Stimulated activated CD8-positive, alpha-beta memory T cell treated with anti-CD3 and anti-CD28 coated beads, Interleukin-15, amount 100 ng/mL, for 1 hour (primary cell): ENCODE measurements around the gene COMMD3.
"Not testable (repeated sequence)": the region's sequence is repeated elsewhere in the genome, so short reads cannot be mapped to it uniquely, and the experiment has no call there.

ENCODE experiments used
- DNase-seq: peaks from one replicate; pipeline ENCODE4 v3.0.0-alpha.2; 2020; ENCODE audit warnings: low read depth

Gene COMMD3

DNA sequence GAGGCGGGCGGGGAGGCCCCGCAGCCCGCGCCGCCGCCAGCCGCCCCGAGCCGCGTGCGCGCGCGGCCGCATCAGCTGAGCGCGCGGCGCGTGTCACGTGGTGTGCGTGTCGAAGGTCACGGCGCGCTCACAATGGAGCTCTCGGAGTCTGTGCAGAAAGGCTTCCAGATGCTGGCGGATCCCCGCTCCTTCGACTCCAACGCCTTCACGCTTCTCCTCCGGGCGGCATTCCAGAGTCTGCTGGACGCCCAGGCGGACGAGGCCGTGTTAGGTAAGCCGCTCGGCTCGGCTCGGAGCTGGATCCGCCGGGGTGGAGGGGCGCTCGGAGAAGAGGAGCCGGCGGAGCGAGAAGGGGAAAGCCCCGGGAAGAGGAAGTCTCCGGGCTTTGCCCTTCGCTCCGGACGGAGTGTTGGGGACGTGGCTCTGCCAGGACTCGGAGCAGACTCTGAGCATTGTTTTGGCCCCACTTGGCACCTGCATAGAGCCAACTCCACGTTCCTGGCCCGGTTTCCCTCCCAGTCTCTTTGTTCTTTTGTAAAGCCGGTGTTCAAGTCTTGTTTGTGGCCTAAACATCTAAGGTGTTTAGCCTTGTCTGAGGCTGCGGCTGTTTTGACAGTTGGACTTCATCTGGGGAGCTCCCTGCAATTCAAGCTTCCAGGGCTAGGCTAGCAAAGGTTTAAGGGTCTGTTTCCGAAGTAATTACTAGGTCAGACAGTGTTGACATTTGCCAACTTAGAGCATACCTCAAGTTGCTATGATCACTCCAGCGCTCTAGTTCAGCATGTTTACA, at the start of gene COMMD3:
Gene COMMD3, plus strand, starts transcription at position 103 of the 790 bp plus-strand sequence. Its CDS starts 30 bp downstream, at position 133.
- peak; percentile 56 for DNase-seq

DNA sequence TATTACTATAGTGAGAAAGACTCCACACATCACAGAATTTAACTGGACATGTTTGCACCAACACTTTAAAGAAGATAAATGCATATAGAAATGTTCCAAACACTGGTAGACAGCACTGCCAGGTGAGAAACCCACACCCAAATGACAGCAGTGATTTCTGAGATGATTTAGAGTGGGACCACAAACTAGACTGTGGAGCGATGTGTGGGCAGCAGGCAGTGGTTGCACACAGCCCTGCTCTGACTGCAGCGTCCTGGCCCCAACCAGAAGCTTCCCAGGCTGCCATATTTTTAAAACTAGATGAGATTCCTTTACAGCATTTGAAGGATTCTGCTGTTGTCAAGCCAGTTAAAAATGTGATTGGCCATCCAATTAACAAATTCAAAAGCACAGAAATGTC, 47.7 kb upstream of the COMMD3 start:
- DNase-seq = no peak

DNA sequence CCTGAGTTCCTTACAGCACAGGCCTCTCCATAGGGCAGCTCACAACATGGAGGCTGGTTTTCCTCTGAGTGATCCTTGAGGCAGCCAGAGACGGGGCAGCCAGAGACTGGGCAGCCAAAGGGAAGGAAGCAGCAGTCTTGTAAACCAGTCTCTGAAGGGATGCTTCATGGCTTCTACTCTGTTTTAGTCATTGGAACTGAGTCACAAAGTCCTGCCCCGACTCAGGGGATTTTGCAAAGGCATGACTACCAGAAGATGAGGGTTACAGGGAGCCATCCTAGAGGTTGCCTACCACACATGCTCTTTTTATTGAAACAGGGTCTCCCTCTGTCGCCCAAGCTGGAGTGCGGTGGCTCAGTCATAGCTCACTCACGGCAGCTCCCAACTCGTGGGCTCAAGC, 44.4 kb upstream of the COMMD3 start:
- DNase-seq = no peak

DNA sequence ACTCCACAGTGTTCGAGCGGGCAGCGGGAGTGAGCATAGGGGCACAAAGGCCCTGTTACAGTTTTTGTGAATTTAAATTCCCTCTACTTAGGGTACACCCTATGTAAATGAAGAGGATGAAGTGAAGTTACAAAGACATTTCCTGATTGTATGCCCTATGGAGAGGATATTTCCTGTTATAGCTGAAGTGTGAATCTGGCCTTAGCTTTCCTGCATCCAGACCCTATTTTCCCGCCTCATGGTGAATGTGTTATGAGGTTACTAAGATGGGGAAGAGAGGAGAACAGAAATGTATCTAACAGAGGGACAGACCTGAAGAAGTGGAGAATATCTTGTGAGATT, 37.8 kb upstream of the COMMD3 start:
- no peak for DNase-seq

DNA sequence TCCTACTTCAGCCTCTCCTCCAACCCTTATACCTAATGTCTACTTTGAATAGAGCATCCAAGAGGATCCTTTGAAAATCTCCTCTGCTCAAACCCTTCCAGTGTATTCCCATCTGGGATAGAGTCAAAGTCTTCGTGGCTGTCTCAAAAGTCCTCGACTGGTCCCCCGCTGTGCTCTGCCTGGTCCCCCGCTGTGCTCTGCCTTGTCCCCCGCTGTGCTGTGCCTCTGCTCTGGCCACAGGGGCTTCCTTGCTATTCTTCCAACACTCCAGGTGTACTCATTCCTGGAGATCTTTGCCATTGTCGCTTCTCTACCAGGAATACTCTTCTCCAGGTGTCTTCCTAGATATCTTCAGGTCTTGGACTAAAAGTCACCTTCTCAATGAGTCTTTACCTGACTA, 36.1 kb upstream of the COMMD3 start:
- no peak for DNase-seq

DNA sequence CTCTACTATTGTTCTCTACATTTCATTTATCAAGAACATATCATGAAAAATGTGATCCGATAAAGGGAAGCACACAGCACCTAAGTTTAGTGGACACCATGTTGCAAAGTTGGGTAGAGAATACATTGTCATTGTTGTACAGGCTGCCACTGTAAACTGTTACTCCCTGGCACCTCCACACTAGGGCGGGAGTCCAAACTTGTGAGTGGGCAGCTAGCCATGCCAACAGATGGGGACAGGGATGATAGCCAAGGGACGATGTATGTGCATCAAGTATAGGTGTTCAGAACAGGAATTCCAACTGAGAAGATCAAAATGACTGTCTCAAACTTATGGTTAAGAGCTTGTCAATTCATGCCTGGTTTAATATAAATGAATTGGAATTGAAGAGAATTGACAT, 31.1 kb upstream of the COMMD3 start:
- no peak for DNase-seq

- DNase-seq = no peak
Measured at GRCh38 chr10:22293747-22294404, 22.3 kb upstream of the COMMD3 start.

GRCh38 chr10:22294694-22295093, 21.5 kb upstream of the COMMD3 start:
- DNase-seq = no peak

GRCh38 chr10:22301193-22301592, 15.0 kb upstream of the COMMD3 start:
- DNase-seq = no peak

- no peak for DNase-seq
Measured at GRCh38 chr10:22303461-22303860, 12.7 kb upstream of the COMMD3 start.

DNA sequence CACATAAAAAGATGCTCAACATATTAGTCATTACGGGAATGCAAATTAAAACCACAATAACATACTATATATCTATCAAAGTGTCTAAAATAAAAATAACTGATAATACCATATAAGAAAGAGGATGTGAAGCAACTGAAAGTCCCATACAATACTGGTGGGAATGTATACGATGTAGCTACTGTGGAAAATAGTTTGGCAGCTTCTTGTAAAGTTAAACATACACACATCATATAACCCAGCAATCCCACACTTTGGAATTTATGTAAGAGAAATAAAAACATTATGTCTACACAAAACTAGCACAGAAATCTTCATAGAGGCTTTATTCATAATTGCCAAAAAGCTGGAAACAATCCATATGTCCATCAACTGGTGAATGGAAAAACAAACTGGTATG, 10.5 kb upstream of the COMMD3 start:
- DNase-seq = no peak

- DNase-seq = no peak
Measured at GRCh38 chr10:22308390-22308789, 7.8 kb upstream of the COMMD3 start.

DNA sequence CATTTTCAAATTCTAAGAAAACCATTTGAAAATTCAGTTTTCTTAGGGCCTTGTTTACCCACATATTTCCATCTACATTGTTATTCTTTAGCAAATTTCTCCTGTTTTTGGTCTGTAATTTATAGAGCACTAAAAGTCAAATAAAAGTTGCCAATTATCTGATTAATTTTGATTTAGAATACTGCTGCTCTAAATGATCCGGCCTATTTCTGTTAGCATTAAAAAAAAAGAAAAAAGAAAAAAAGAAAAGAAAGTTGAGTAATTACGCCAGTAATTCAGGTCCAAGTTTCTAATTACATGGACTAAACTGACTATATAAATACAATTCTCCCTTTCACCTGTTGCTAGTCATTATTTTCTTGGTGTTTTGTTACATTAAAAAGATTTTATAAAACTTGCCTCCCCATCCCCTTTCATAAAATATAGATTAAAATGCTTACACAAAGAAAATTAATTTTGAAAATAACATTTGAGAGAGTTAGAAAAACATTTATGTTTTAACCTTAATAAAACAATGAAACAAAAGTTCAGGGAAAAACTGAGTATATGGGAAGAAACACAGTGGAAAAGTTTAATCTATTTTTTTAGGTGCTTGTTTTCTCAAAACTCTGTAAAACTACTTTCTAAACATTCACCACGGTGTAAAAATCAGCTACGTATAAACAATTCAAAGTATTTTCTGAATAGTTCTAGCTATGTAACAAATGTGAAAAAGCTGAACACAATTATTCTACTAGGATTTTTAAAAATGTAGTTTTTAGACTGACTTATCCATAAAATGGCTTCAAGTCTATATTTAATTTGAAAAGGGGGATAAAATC, 6.8 kb upstream of the COMMD3 start:
- no peak for DNase-seq

- not testable (repeated sequence) for DNase-seq
Measured at GRCh38 chr10:22310012-22310411, 6.2 kb upstream of the COMMD3 start.

GRCh38 chr10:22310928-22311327, 5.3 kb upstream of the COMMD3 start:
- no peak for DNase-seq

DNA sequence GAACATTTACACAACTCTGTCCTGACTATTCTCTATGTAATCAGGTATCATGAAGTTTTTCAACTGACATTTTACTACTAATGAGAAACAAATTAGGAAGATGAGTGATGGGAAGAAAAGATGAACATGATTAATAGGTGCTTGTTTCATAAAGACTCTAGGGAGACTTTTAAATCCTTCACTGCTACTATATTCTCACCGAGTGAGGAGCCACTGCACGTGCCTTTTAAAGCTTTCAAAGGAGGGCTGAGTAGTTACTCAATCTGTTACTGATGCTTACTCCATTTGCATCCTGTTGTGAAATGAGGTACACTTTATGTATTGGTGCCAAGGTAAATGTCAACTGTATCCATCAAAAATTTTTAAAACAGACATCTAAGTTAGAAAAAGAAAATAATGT, 1.3 kb upstream of the COMMD3 start:
- no peak for DNase-seq

DNA sequence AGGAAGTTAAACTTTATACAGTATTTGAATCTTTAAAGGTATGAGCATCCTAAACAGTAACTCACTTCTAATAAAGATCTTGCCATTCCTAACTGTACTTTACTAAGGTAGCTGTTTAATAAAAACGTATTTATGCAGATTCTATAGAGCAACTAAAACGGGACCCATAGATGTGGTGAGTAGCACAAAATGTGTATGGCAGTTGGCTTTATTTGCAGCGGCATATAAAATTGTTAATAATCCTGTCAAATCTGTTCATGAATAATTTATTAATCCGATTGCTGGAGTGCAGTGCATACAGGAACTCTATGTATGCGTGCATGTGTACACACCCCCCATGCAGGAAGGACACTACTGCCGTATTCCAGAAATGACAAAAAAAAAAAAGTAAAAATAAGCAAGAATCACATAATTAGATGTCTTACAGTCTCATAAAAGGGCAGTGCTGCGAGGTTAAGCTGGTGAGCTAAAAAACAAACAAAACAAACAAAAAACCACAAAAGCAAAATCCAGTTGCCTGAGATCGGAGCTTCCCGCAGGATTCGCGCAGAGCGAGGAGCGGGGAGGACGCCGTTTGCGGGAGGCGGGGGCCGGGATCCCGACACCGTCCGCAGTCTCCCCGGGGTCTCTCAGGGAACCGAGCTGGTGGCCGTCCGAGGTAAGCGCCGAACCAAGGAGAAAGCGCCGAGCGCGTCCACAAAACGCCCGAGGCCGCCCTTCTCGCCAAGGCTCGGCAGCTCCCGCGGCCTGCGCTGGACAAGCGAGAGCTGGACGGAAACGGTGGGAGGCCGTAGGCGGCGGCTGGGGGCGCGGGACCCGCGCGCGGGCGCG, 518 bp upstream of the COMMD3 start:
- DNase-seq = no peak

GRCh38 chr10:22317076-22317370, 835 bp downstream of the COMMD3 start:
- DNase-seq = no peak

DNA sequence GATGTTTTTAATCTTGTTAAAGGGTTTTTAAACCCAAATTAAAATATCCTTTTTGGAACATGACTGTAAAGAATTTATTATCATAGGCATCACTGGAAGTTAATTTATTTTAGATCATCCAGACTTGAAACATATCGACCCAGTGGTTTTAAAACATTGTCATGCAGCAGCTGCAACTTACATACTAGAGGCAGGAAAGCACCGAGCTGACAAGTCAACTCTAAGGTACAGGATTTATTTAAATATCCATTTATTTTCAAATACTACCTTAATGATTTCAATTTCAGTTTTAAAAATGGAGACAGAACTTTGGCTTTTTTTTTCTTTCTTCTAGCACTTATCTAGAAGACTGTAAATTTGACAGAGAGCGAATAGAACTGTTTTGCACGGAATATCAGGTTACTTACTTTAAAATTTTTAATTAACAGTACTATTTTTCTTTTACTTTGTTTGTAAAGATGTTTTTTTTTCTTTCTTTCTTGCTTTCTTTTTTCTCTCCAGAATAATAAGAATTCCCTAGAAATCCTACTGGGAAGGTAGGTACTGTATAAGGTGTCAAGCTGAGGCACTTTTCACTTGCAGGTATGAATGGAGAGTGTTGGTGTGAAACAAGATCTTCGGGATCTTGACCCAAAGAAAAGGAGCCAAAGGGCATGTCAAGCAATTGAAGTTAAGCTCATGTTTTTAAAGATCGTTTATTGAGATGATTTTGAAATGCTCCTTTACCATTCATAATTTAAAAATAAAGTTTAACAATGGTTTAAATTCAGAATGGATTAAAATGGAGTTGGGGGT, 1.8 kb downstream of the COMMD3 start:
- DNase-seq = no peak

- no peak for DNase-seq
Measured at GRCh38 chr10:22318772-22319171, 2.6 kb downstream of the COMMD3 start.

- no peak for DNase-seq
Measured at GRCh38 chr10:22319547-22319979, 3.4 kb downstream of the COMMD3 start.
